HG02840 (cell line): ENCODE data around the gene HOXD8.

Experiments
- ATAC-seq: cut with Tn5 transposase; IDR thresholded peaks from one replicate; pipeline ENCODE4 v1.9.1; 2021; ENCODE audit warnings: mild to moderate bottlenecking, moderate library complexity, moderate number of reproducible peaks; ENCODE audit not compliant: unreplicated experiment, low FRiP score

HOXD8 gene

GRCh38 chr2:176101842-176102241 lies 27.7 kb upstream of the HOXD8 start:
- no peak for ATAC-seq

GRCh38 chr2:176102309-176102866 lies 27.1 kb upstream of the HOXD8 start:
- ATAC-seq, result no peak

- no peak for ATAC-seq
Observed at GRCh38 chr2:176103194-176103593, 26.3 kb upstream of the HOXD8 start.

- ATAC-seq, result no peak
Observed at GRCh38 chr2:176103742-176104315, 25.7 kb upstream of the HOXD8 start.

GRCh38 chr2:176104316-176105077 lies 25.0 kb upstream of the HOXD8 start:
- no peak for ATAC-seq

- no peak for ATAC-seq
Observed at GRCh38 chr2:176105078-176105729, 24.3 kb upstream of the HOXD8 start.

- ATAC-seq, result no peak
Observed at GRCh38 chr2:176105730-176106580, 23.6 kb upstream of the HOXD8 start.

- ATAC-seq, result no peak
Observed at GRCh38 chr2:176106581-176107539, 22.6 kb upstream of the HOXD8 start, which contains the start of gene HOXD11. HOXD11 (plus strand) TSS chr2:176107280; CDS start chr2:176107356, 76 bp downstream.

- ATAC-seq, result no peak
Observed at GRCh38 chr2:176107731-176108181, 21.7 kb upstream of the HOXD8 start.

GRCh38 chr2:176109192-176109901 lies 20.2 kb upstream of the HOXD8 start:
- no peak for ATAC-seq

GRCh38 chr2:176109946-176110345 lies 19.6 kb upstream of the HOXD8 start:
- ATAC-seq, result no peak

GRCh38 chr2:176110415-176111308 lies 18.8 kb upstream of the HOXD8 start:
- no peak for ATAC-seq

GRCh38 chr2:176111309-176111663 lies 18.2 kb upstream of the HOXD8 start:
- ATAC-seq, result no peak

- ATAC-seq, result no peak
Observed at GRCh38 chr2:176111846-176112374, 17.6 kb upstream of the HOXD8 start.

- ATAC-seq, result no peak
Observed at GRCh38 chr2:176112375-176113302, 16.9 kb upstream of the HOXD8 start.
